NCI-H524 treated with DMSO at 0.1 percent for 48 hours (cell line): Measurements from ENCODE around the gene SYNE3.

Experiments
- DNase-seq: peaks from one replicate; lab custom pipeline; 2025; lab: John Stamatoyannopoulos, UW

SYNE3 gene

DNA sequence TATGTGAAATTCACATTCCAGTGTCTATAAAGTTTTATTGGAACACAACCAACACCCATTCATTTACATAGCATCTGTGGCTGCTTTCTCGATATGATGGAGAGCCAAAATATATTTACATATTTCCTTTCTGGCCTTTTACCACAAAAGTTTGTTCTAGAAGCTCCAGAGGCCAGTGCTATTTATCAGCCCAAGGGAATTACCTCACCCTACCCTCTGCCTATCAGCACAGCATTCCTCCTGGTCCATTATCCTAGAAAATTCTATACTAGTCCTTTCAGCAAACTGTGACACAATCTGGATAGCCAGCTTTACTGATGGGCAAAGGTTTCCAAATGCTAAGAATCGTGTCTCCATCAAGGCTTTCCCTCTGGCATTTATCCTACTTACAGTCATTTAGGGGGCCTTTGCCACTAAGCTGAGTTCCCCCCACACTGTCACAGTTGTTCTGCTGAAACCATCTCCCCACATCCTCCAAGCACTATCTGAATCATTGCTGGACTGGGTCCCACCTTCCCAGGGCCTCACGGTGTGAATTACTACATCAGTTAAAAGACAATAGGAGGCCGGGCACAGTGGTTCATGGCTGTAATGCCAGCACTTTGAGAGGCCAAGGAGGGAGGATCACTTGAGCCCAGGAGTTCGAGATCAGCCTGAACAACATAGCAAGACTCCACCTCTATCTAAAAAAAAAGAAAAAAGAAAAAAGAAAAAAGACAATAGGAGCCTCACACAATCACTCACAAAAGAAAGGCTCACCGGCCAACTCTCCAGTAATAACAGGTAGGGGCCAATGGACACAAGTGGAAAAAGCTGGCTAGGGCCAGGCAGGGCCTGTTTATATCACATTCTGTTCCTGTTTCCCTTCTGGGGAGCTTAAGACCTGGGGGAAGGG lies 12.1 kb downstream of the SYNE3 start:
- DNase-seq, result no peak

DNA sequence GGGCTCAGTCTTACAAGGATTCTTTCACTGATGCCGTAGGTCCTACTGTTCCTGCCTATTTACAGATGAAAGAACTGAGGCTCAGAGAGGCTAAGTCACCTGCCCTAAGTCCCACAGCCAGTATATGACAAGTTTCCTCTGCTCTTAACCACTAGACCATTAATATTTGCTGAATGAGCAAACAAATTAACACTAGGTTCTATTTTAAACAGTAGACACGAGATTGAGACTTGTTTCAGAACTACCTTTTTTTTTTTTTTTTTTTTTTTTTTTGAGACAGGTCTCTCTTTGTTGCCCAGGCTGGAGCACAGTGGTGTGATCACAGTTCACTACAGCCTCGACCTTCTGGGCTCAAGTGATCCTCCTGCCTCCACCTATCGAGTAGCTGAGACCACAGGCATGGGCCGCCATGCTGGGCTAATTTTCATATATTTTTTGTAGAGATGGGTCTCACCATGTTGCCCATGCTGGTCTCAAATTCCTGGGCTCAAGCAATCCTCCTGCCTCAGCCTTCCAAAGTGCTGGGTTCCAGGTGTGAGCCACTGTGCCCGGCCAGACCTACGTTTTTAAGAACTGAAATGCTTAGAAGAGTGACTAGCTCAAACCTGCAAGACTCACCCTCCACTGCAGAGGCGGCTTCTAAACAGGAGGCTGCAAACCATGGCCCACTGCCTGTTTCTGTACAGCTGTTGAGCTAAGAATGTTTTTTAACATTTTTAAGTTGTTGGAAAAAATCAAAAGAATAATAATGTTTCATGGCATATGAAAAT lies 12.9 kb downstream of the SYNE3 start:
- DNase-seq, result no peak

DNA sequence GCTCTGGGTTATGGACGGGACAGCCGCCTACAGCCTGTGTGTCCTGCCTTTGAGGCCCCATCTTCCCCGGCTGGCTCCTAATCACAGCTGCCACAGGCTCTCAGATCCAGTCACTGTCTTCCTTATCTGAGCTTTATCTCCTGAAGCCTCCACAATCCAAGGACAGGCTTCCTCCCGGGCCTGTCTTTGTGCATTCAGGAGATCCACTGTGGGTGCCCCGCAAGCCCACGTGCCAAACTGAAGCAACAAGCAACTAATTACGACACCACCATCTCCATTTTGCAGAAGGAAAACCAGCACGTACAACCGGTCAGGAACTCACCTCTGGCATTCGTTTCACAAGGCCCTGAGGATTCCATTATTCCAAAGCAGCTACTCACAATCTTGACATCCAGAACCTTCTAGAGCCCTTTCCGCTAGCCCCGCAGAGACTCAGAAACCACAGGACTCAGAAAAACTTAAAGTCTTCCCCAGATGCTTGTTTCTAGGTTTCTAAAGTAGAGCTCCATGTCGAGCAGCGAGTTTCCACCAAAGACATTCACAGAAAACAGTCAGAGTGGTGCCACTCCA lies 14.0 kb downstream of the SYNE3 start:
- no peak for DNase-seq

DNA sequence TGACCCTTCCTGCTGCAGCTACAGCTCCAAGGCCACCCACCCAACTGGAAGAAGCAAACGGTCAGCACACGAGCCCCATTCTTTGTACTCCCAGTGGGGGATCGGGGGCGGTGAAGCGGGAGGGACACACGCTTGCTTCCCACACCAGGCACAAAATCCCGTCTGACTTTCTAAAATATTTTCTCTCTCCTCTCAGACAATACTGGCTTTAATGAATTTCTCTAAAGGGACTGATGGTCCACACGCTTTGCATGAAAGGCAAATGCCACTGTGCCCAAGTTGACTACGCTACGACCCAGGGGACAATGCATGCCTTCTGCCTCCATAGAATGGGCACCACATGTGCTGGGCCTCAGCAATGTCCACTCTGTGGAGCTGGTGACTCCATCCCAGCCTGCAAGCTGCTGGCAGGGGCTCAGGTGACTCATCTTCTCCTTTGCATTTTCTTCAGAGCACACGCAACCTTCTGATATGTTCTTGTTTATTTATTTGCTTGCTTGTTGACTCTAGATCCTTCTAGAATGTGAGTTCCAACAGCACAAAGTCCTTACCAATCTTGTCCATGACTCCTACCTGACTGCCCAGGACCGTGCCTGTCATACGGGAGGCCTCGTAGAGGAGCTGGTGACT lies 15.6 kb downstream of the SYNE3 start:
- DNase-seq, result no peak

DNA sequence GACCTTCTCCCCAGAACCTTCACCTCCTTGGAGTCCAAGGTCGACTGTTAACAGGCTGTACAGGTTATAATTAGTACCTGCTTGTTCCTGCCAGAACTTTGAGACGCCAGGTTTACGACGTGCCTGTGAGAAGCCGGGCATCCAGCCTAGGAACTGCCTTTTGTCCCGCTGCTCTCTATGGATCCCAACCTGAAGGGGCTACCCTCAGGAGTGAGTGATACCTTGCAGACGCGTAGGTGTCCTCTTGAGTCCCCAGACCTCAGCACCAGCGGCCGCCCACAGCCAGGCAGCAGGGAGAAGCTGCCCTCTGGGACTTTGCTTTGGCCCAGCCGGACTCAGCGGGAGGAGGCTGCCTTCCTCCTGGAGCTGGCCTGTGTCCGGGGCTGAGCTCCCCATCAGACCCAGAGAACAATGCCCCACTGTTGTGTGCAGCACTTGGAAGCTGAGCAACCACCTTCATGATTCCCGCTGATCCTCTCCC lies 16.2 kb downstream of the SYNE3 start:
- no peak for DNase-seq

DNA sequence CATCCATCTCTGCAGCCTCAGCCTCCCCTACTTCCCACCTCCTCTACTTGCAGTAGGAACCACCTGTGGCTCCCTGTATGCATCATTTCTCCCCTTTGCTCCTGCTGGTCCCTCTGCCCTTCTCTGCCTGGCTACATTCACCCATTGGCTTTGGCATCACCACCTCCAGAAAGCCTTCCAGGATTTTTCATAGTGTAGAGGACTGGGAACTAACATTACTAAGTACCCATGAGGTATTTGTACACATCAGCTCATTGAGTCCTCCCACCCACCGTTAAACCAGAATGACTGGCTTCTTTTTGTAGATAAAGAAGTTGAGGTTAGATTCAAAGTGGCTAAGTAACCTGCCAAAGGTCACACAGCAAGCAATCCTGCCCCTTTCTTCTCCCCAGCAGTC lies 17.1 kb downstream of the SYNE3 start:
- no peak for DNase-seq

DNA sequence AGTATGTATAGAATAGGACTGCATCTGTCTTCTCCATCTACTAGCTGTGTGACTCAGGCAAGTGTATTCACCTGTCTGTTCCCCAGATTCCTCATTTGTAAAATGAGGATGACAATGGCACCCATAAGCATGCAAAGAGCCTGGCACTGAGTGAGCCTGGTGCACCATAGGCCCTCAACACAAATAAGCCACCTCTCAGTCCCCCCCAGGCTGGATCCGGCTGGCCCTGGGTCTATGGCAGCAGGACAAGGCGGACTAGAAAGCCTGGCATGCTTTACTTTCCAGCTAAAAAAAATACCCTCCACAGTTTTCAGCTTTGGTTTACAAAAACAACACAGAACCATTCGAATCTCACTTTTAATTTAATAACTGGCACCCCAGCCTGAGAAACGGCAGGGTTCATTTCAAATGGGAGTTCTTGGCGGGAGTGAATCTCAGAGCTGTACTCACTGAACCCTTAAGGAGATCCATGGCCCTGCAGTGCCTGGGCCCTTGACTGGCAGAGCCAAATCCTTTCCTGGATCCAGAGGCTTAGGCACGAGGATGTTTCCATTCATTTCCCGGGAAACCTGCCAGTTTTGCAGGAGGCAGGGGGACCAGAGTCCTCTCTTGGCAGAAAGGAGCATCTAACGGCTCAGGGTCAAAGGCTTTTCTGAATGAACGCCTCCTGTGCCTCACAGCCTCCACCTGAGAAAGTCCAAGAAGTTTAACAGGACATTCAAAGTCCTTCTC lies 17.7 kb downstream of the SYNE3 start:
- no peak for DNase-seq

DNA sequence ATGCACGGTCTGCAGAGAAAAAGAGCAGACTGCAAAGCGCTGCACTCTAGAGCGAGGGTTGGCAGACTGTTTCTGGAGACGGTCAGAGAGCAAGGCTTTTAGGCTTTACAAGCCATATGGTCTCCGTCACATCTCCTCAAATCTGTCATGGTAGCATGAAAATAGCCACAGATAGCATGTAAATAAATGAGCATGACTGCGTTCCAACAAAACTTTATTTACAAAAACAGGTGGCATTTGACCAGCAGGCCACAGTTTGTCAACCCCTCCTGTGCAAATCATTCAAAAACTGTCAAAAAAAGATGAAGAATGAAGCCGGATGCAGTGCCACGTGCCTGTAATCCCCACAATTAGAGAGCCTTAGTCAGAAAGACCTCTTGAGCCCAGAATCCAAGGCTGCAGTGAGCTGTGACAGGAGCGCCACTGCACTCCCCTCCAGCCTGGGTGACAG lies 18.9 kb downstream of the SYNE3 start:
- DNase-seq, result peak; percentile 93

DNA sequence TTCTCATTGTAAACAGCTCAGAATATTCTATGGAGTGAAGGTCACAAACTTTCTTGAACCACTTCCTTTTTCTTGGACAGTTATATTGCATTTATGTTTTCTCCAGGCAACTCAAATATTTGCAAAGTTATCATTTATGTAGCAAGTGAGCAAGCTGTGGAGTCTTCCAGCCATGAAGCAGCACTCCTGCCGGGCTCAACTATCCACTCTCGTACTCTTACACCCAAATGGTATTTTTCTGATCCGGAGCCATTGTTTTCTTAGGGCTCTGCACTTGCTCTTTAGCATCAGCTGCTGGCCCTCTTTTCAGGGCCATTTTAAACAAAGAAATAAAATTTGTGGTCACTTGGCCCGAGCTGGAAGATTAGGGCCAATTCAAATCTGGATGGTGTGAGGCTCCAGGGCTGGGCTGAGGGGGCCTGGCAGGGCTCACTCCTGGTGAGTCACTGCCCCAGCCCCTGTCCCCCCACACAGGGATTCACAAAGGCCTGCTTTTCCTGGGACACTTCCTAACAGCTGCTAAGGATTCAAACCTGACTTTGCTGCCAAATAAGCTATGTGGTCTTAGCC lies 19.7 kb downstream of the SYNE3 start:
- DNase-seq, result no peak

DNA sequence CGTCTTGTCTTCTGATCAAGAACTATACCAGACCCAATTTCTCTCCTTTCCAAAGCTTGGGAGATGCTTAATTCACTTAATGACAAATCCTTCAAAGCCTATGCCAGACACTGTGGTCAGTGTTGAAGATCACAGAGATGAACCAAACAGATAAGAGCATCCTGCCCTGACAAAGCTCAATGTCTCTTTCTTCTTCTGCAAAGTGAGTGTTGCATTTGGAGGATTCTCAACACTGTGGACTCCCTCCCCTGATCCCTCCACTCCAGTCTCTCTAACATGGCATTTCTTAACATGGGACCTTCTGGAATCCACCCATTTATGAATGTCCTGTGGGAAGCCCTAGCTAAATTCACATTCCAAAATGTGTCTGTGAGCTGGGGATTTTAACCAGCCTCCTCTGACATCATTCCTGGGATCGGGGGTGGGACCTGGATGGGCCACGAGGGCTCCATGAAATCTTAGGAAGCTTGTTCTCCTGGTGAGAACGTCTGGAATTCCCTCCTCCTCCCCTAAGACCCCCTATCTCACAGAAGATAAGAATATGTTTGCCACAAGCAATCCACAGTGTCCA lies 20.3 kb downstream of the SYNE3 start:
- DNase-seq, result no peak

DNA sequence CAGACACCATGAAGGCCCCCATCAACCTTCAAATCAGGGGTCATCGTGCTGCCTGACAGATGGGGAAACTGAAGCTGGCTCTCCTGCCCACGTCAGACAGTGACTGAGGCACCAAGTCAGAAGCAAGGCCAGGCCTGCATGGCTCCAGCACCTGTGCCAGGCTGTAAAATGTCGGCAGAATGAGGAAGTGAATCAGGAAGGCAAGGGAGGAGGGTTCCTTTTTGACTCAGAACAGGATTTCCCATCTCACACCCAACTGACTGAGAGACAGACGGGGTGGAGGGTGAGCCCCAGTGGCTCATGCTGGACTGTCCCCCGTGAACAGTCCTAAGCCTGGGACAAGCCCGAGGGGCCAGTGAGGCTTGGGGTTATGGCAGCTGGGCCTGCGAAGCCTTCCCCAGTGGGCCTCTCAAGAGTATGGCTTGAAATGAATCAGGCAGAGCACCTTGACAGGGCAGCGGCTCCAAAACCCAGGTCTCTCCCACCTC lies 20.9 kb downstream of the SYNE3 start:
- DNase-seq, result no peak

DNA sequence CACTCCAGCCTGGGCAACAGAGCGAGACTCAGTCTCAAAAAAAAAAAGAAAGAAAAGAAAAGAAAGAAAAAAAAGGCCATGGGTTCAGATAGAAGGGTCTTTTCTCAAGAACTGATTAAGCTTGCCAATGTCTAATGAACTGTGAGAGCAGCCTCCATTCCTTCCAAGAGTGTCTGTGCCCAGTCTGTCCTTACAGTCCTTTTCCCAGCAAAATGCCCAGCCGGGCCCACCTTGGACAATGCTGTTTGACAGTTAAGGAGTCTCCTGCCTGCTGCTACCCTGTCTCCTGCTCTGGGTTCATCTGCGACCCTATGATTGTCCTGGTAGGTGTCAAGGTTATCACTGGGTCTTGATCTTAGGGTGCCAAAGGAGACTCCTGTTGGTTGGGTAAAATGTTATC lies 21.4 kb downstream of the SYNE3 start:
- no peak for DNase-seq

DNA sequence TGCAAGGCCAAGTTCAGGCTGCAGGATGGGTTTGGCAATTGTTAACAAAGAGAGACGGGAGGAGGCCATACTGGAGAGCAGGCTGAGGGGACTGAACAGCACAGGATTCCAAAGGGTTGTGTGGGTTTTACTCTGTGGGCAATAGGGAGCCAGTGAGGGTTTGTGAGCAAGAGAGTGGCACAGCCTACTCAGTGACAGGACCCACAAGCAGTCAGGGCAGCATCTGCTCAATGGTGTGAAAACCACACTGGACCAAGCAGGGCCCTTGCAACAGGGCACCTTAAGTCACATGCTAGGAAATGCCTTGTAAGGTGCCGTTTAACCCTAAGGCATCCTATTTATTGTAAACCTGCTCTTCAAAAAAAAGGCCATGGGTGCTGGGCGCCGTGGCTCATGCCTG lies 22.0 kb downstream of the SYNE3 start:
- DNase-seq, result no peak

DNA sequence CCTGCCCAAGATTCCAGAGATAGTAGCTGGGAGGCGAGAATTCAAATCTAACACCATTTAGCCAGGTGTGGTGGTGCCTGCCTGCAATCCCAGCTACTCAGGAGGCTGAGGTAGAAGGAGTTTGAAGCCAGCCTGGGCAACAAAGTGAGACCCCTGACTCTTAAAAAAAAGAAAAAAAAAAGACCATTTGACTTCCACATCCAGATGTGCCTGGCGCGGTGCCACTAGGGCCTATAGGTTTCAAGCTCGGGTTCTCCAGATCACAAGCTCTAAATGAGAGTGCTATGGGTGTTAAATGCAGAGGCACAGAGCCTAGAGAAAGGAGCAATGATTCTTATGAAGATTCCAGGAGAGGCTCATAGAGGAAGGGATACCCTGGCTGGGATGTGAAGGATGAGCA lies 22.5 kb downstream of the SYNE3 start:
- no peak for DNase-seq

DNA sequence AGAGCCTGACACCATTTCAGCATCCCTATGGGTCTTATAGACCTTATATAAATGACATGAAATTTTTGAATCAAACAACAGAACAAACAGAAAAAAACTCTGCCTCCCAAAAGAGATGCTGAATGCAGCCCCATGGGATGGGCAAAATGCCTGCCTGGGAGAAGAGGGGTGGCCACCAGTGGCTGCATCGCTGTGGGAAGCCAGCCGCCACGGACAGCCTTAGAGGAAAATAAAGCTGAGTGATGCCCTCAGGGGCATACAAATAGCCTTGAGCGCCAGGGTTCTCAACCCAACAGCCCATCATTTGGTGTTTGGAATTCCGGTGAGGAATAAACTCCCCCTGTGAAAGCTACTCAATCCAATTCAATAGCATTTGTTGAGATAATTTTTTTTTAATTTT lies 22.9 kb downstream of the SYNE3 start:
- DNase-seq, result no peak

DNA sequence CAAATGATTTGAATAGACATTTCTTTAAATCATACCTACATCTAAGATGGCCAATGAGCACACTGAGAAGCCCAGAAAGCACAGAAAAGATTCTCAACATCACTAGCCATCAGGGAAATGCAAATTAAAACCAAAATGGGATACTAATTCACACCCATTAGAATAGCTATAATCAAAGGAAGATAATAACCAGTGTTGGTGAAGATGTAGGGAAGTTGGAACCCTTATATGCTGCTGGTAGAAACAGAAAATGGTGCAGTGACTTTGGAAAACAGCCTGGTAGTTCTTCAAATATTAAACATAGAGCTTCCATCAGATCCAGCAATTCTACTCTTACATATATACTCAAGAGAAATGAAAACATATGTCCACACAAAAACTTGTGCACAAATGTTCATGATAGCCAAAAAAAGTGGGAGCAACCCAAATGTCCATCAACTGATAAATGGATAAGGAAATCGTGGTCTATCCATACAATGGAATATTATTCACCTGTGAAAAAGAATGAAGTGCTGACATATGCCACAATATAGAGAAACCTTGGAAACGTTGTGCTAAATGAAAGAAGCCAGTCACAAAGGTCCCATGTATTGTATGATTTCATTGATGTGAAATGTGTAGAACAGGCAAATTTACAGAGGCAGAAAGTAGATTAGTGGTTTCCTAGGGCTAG lies 24.4 kb downstream of the SYNE3 start:
- no peak for DNase-seq

DNA sequence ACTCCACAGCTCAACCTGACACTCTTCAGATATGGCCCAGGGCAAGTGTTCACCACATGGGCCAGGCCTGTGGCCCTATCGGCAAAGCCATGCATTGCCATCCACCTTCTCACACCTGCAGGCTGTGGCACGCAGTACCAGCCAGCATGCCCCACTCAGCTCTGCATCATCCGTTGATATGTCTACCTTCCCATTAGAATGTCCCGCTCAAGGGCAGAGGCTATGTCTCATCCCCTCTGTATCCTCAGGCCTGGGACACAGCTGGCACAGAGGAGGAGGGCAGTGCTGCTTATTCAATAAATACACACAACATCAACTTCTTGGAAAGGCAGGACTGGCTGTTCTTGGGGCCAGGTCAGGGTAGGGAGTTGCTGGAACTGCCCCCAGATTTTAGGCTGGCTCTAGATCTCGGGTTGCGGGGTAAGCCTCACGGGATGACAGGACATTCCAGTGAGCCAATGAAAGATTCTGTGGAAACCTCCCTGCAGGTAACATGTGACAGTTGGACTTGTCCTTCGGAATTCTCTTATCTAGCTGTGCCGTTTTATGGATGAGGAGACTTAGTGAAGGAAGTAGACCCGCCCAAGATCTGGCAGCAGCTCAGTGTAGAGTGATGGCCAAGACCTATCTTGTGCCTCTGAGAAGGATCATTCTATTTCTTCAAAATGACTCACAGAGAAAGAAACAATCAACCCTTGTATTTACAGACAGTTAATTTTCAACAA lies 25.6 kb downstream of the SYNE3 start:
- DNase-seq, result no peak

DNA sequence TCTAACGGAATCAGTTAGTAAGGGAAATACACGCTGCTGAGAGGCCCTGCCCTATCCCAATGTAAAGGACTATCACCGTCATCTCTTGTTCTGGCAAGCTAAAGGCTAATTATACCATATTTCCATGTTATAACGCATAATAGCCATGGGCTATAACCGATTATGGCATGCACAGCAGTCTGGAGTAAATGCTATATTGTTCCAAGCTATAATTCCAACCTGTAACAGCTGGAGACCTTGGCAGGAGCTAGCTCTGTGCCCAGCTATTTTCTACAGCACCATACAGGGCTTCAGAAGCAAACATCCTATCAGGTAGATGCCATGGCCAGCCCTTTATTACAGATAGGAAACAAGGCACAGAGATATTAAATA lies 26.3 kb downstream of the SYNE3 start:
- DNase-seq, result no peak
